IPS-NIHi7 (cell line): ENCODE data around the gene ST8SIA2.

ENCODE experiments used
- DNase-seq: peaks from one replicate; pipeline ENCODE4 v3.0.0; 2012; ENCODE audit warnings: mixed read lengths; ENCODE audit errors: extremely low spot score

Gene ST8SIA2

GRCh38 chr15:92393071-92393979 lies at the start of gene ST8SIA2:
Gene ST8SIA2 (plus strand): TSS chr15:92393881. CDS start chr15:92394065, 184 bp downstream.
- DNase-seq = peak; percentile 75

GRCh38 chr15:92343924-92344643 lies 49.6 kb upstream of the ST8SIA2 start:
- DNase-seq = peak; percentile 67

GRCh38 chr15:92346063-92346462 lies 47.6 kb upstream of the ST8SIA2 start:
- no peak for DNase-seq

GRCh38 chr15:92355307-92355706 lies 38.4 kb upstream of the ST8SIA2 start:
- no peak for DNase-seq

GRCh38 chr15:92361321-92362000 lies 32.2 kb upstream of the ST8SIA2 start:
- DNase-seq = no peak

- no peak for DNase-seq
Measured at GRCh38 chr15:92362001-92362350, 31.7 kb upstream of the ST8SIA2 start.

- peak; percentile 46 for DNase-seq
Measured at GRCh38 chr15:92365084-92365483, 28.6 kb upstream of the ST8SIA2 start.

- DNase-seq = no peak
Measured at GRCh38 chr15:92365906-92366305, 27.8 kb upstream of the ST8SIA2 start.

- DNase-seq = no peak
Measured at GRCh38 chr15:92366381-92366780, 27.3 kb upstream of the ST8SIA2 start.

- DNase-seq = no peak
Measured at GRCh38 chr15:92375057-92375456, 18.6 kb upstream of the ST8SIA2 start.

- DNase-seq = no peak
Measured at GRCh38 chr15:92376109-92376508, 17.6 kb upstream of the ST8SIA2 start.

GRCh38 chr15:92377083-92377789 lies 16.4 kb upstream of the ST8SIA2 start:
- no peak for DNase-seq

GRCh38 chr15:92383519-92384324 lies 10.0 kb upstream of the ST8SIA2 start:
- DNase-seq = peak; percentile 85

- no peak for DNase-seq
Measured at GRCh38 chr15:92384381-92384780, 9.3 kb upstream of the ST8SIA2 start.

- DNase-seq = no peak
Measured at GRCh38 chr15:92385096-92385495, 8.6 kb upstream of the ST8SIA2 start.

- DNase-seq = peak; percentile 46
Measured at GRCh38 chr15:92391640-92392039, 2.0 kb upstream of the ST8SIA2 start.

GRCh38 chr15:92392462-92392861 lies 1.2 kb upstream of the ST8SIA2 start:
- DNase-seq = peak; percentile 54

GRCh38 chr15:92393980-92394308 lies 263 bp downstream of the ST8SIA2 start:
- no peak for DNase-seq

- peak; percentile 36 for DNase-seq
Measured at GRCh38 chr15:92394309-92395097, 822 bp downstream of the ST8SIA2 start.

GRCh38 chr15:92395098-92395635 lies 1.5 kb downstream of the ST8SIA2 start:
- no peak for DNase-seq
